IPS DF 6.9 (cell line): ENCODE results near the gene SET.

Source experiments
- DNase-seq: peaks from one replicate; pipeline ENCODE4 v3.0.0-alpha.2; 2013; ENCODE audit warnings: low read depth, low spot score
- H3K27ac ChIP-seq: one replicate; pipeline ENCODE4 v1.5.1; 2013; ENCODE audit warnings: low read length, control low read depth
- H3K27me3 ChIP-seq: 2 replicates; pipeline ENCODE4 v1.6.1; 2013; ENCODE audit warnings: mild to moderate bottlenecking, low read length; ENCODE audit not compliant: control insufficient read depth, insufficient read depth
- H3K36me3 ChIP-seq: 2 replicates; pipeline ENCODE4 v1.6.1; 2013; ENCODE audit warnings: low read length; ENCODE audit not compliant: control insufficient read depth, insufficient read depth
- H3K4me1 ChIP-seq: 2 replicates; pipeline ENCODE4 v1.6.1; 2013; ENCODE audit warnings: low read length; ENCODE audit not compliant: control insufficient read depth, insufficient read depth
- H3K4me3 ChIP-seq: 2 replicates; pipeline ENCODE4 v1.5.1; 2013; ENCODE audit warnings: mild to moderate bottlenecking, low read length
- H3K9me3 ChIP-seq: 2 replicates; pipeline ENCODE4 v1.6.1; 2013; ENCODE audit warnings: low read length, inconsistent platforms; ENCODE audit not compliant: control insufficient read depth, insufficient read depth
- WGBS: extraction: QIAGEN DNeasy Blood & Tissue Kit; methylation state at CpG from one replicate; pipeline ENCODE4 v1.1.7; 2013; ENCODE audit warnings: mixed read lengths, missing lambda C conversion rate; ENCODE audit not compliant: insufficient read length, insufficient coverage; 5-methylcytosine and 5-hydroxymethylcytosine counted together

SET gene

GRCh38 chr9:128713941-128714573 is 25.0 kb downstream of the SET start:
- Histone ChIP-seq H3K27ac (no peak overlapping the region), H3K27me3 (no peaks in the 10 kb centered on the region), H3K4me1 (no peaks in the 10 kb centered on the region), H3K9me3 (no peaks in the 10 kb centered on the region), H3K36me3 (peaks cover 5% of the 10 kb centered on the region), H3K4me3 (no peak overlapping the region)
- DNase-seq = no peak
- WGBS = no CpG with 5 or more reads among the region's 19 CpGs

- Histone ChIP-seq H3K27ac (no peak overlapping the region), H3K36me3 (peaks cover 5% of the 10 kb centered on the region), H3K9me3 (no peaks in the 10 kb centered on the region), H3K27me3 (no peaks in the 10 kb centered on the region), H3K4me1 (no peaks in the 10 kb centered on the region), H3K4me3 (no peak overlapping the region)
- no peak for DNase-seq
- no CpG with 5 or more reads among the region's 24 CpGs for WGBS
These were observed 25.8 kb downstream of the SET start for GRCh38 chr9:128714586-128715435.

- no peaks in the 10 kb centered on the region for H3K27me3 ChIP-seq
- H3K36me3 ChIP-seq = peaks cover 5% of the 10 kb centered on the region
- H3K4me3 ChIP-seq = no peak overlapping the region
- H3K9me3 ChIP-seq = no peaks in the 10 kb centered on the region
- DNase-seq = no peak
- H3K4me1 ChIP-seq = no peaks in the 10 kb centered on the region
- no peak overlapping the region for H3K27ac ChIP-seq
- no CpG with 5 or more reads among the region's 6 CpGs for WGBS
These were observed 26.4 kb downstream of the SET start for GRCh38 chr9:128715436-128715750.

GRCh38 chr9:128716581-128717254 is 27.7 kb downstream of the SET start:
- H3K27ac ChIP-seq = no peak overlapping the region
- DNase-seq = no peak
- no CpG with 5 or more reads among the region's 7 CpGs for WGBS
- H3K9me3 ChIP-seq = no peaks in the 10 kb centered on the region
- H3K4me1 ChIP-seq = no peaks in the 10 kb centered on the region
- H3K27me3 ChIP-seq = no peaks in the 10 kb centered on the region
- no peak overlapping the region for H3K4me3 ChIP-seq
- H3K36me3 ChIP-seq = peaks cover 9% of the 10 kb centered on the region

- Histone ChIP-seq H3K9me3 (no peaks in the 10 kb centered on the region), H3K27ac (no peak overlapping the region), H3K4me1 (no peaks in the 10 kb centered on the region), H3K36me3 (peaks cover 10% of the 10 kb centered on the region), H3K4me3 (no peak overlapping the region), H3K27me3 (no peaks in the 10 kb centered on the region)
- DNase-seq = no peak
- no CpG with 5 or more reads among the region's 8 CpGs for WGBS
These were observed 29.0 kb downstream of the SET start for GRCh38 chr9:128718047-128718446.

- no peak for DNase-seq
- Histone ChIP-seq H3K4me1 (no peaks in the 10 kb centered on the region), H3K36me3 (peaks cover 8% of the 10 kb centered on the region), H3K9me3 (no peaks in the 10 kb centered on the region), H3K27me3 (no peaks in the 10 kb centered on the region), H3K27ac (no peak overlapping the region), H3K4me3 (no peak overlapping the region)
- WGBS = no CpG with 5 or more reads among the region's 5 CpGs
These were observed 29.5 kb downstream of the SET start for GRCh38 chr9:128718475-128718874.

GRCh38 chr9:128719919-128720605 is 31.0 kb downstream of the SET start:
- Histone ChIP-seq H3K27ac (no peak overlapping the region), H3K27me3 (no peaks in the 10 kb centered on the region), H3K4me3 (no peak overlapping the region), H3K9me3 (no peaks in the 10 kb centered on the region), H3K36me3 (peaks cover 7% of the 10 kb centered on the region), H3K4me1 (no peaks in the 10 kb centered on the region)
- WGBS = no CpG with 5 or more reads among the region's 30 CpGs
- DNase-seq = no peak

GRCh38 chr9:128720841-128721486 is 31.9 kb downstream of the SET start:
- H3K27me3 ChIP-seq = no peaks in the 10 kb centered on the region
- no peak for DNase-seq
- peaks cover 7% of the 10 kb centered on the region for H3K36me3 ChIP-seq
- H3K4me3 ChIP-seq = no peak overlapping the region
- H3K4me1 ChIP-seq = no peaks in the 10 kb centered on the region
- no CpG with 5 or more reads among the region's 22 CpGs for WGBS
- H3K9me3 ChIP-seq = no peaks in the 10 kb centered on the region
- no peak overlapping the region for H3K27ac ChIP-seq

GRCh38 chr9:128721487-128722010 is 32.5 kb downstream of the SET start:
- no peak for DNase-seq
- Histone ChIP-seq H3K4me1 (no peaks in the 10 kb centered on the region), H3K27ac (no peak overlapping the region), H3K36me3 (peaks cover 7% of the 10 kb centered on the region), H3K4me3 (no peak overlapping the region), H3K9me3 (no peaks in the 10 kb centered on the region), H3K27me3 (no peaks in the 10 kb centered on the region)
- WGBS = no CpG with 5 or more reads among the region's 18 CpGs
